IPS DF 4.7 (cell line): ENCODE results near the gene DYNC2I2.
A peak's percentile ranks its signal among the peaks of the same experiment; 100 is the strongest.

ENCODE experiments used
- DNase-seq: peaks from one replicate; pipeline ENCODE4 v3.0.0-alpha.2; 2013; ENCODE audit warnings: low spot score; ENCODE audit errors: extremely low read depth

Gene DYNC2I2

DNA sequence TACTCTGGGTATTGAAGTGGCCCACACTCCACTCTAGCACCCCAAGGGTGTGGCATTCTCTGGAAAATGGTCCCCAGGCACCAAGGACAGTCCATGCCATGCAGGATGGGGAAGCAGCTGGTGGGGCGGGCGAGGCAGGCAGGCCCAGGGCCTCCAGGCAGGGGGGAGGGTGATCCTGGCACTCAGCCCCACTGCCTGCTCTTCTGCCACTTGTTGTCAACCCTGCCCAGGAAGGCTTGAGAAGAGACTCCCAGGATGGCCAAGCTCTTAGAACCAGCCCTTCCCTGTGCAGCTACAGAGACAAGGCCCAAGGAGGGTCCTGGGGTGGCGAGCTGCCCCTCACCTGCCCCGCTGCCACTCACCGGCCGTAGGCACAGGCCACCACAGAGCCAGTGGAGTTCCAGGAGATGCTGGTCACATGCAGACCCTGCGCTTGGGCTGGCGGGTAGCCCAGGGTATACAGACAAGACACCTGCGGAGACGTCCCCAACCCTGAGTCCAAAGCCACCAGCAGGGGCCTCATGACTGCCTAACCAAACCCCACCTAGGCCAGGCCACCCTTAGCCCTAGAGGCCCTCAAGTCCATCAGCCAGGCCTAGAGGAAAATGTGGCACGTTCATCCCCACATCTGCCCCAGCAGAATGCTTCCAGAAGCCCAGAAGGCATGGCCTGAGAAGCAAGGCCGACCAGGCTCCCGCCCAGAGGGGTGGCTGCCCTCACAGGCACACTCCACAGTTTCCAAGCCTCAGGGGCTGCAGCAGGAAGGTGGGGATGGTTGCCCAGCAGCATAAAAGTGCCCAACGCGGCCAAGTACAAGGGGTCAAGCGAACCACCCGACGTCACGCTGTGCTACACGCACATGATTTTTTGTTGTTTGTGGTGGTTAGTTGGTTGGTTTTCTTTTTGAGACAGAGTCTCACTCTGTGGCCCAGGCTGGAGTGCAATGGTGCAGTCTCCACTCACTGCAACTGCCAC lies 19.8 kb downstream of the DYNC2I2 start:
- no peak for DNase-seq

- DNase-seq: peak; percentile 16
These were observed 20.6 kb downstream of the DYNC2I2 start for GRCh38 chr9:128636024-128636390.

DNA sequence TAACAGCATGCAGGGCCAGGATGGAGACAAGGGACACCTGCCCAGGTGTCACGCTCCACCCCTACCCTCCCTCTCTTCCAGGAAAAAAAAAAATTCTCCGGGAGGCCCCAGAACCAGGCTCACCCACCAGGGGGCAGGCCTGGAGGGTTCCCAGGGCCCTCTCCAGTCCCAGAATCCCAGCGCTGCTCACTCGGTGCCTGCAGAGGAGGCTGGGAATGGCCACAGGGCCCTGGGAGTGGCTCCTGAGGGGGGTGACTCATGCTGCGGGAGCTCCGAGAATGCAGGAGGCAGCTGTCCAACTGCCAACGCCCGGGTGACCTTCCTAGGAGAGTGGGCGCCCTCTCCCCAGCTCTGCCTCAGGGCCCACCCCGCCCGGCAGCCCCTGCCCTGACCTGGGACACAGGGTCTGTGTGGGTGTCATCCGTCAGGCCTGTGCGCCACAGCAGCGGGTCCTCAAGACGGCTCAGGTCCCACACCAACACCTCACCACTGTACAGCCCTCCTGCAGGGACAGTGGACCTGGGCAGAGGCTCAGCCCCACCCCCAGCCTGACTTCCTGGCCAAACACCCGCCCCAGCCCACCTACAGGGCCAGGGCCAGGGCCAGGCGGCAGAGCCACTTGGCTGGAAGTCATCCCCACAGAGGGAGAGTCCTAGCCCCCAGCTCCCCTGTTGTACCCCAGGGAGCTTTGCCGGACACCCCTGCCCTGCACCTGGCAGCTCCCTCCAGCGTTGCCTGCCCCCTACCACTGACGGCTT lies 21.2 kb downstream of the DYNC2I2 start:
- peak; percentile 60 for DNase-seq

DNA sequence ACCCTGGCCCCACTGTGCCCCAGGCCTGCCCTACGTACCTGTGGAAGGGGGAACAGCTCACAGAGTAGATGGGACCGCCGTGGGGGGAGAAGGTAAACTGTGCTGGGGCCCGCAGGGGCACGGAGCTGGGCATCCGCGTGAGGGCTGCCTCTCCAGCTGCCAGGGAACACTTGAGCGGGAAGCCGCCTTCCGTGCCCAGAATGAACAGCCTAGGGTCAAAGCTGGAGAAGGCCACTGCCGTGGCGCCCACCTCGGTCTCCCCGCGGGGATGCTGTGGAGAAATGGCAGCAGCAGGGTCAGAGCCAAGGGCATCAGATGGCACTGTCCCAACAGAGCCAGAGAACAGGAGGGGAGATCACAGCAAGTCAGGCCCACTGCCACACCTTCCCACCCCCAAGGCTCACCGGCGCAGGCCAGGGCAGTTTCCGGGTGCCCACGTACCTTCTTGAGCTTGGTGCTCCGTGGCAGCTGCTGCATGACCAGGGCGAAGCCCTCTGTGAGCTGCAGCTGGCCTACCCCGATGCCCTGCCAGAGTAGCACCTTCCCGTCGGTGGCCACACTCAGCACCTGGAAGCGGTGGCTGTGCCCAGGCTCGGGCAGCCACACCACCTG lies 21.9 kb downstream of the DYNC2I2 start:
- no peak for DNase-seq

- DNase-seq: no peak
These were observed 22.5 kb downstream of the DYNC2I2 start for GRCh38 chr9:128634111-128634510.

- no peak for DNase-seq
These were observed 23.0 kb downstream of the DYNC2I2 start for GRCh38 chr9:128633601-128634000.

DNA sequence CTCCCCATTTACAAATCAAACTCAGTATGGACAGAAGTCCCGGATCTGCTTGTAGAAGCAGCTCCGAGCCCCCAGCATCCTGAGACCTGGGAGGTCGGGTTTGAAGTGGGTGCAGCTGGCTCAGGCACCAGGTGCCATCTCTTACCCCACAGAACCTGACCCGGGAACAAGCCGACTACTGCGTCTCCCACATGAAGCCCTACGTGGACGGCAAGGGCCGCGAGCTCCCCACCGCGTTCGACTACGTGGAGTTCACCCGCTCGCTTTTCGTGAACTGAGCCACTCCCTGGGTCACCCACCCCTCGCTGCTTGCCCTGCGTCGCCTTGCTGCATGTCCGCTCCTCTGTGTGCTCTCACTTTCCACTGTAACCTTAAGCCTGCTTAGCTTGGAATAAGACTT lies 23.6 kb downstream of the DYNC2I2 start:
- no peak for DNase-seq

- DNase-seq: no peak
These were observed 24.2 kb downstream of the DYNC2I2 start for GRCh38 chr9:128632486-128632885.

GRCh38 chr9:128632066-128632465 lies 24.6 kb downstream of the DYNC2I2 start:
- DNase-seq: no peak

GRCh38 chr9:128631636-128632035 lies 25.0 kb downstream of the DYNC2I2 start:
- no peak for DNase-seq

- no peak for DNase-seq
These were observed 26.6 kb downstream of the DYNC2I2 start for GRCh38 chr9:128629852-128630545.

DNA sequence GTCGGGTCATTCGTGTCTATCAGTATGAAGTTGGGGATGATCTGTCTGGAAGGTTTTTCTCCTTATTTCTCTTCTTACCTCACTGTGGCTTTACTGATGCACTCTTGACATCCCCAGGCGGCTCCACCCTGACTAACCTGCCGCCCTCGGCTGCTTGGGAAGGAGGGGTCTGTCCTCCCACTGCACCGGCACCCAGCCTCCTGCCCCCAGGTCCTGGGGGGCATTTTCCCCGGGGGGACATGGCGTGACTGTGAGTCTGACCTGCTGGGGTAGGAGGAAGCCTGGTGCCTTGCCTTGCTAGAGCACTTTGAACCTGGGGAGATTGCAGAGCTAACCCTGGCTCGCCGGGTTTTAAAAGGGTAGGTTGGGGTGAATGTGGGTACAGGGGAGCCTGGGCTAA lies 27.5 kb downstream of the DYNC2I2 start:
- no peak for DNase-seq

DNA sequence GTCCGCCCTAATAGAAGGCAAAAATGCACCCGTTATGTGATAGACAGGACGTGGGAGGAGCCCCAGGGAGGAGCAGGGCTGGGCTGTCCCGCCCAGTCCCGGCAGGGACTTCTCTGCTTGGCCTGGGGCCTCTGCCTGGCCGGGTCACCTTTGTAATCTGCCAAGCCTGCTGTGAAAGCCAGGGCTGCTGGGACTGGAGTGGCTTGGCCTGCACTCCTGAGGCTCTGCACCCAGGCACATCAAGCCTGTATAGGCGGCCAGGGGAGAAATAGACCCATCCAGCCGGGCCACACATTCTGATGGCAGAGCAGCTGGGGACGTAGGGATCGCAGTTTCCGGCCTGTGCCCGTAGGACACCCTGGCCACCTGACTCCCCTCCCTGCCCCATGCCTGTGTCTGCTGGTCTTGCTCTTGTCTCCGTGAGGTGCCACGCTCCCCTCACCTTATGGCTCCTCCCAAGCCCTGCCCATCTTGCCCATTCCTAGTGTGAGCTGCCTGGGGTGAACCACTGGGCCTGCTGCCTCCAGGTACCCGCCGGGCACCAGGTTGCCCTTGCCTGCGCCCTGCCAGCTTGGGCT lies 28.1 kb downstream of the DYNC2I2 start:
- no peak for DNase-seq

DNA sequence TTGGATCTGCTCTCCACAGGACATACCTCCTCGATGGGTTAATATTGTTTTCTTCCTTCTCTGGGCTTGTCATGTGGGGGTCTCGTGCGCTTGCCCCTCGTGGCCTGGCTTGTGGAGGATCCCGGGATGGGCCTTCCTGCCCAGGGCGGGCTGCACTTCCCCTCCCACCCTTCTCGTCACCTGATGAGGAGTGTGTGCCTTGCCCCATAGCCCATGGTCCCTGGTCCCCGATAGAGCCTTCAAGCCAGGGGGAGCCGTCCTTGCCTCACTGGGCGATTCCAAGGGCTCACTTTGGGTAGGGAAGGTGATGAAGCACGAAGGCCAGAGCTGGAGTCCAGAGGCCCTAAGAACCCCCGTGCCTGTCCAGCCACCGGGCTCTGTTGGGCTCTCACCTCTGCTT lies 28.7 kb downstream of the DYNC2I2 start:
- DNase-seq: no peak

- no peak for DNase-seq
These were observed 29.4 kb downstream of the DYNC2I2 start for GRCh38 chr9:128627127-128627715.

- DNase-seq: no peak
These were observed 30.5 kb downstream of the DYNC2I2 start for GRCh38 chr9:128626181-128626580.

GRCh38 chr9:128625391-128626146 lies 31.1 kb downstream of the DYNC2I2 start:
- DNase-seq: no peak

- DNase-seq: no peak
These were observed 32.1 kb downstream of the DYNC2I2 start for GRCh38 chr9:128624566-128624965.

DNA sequence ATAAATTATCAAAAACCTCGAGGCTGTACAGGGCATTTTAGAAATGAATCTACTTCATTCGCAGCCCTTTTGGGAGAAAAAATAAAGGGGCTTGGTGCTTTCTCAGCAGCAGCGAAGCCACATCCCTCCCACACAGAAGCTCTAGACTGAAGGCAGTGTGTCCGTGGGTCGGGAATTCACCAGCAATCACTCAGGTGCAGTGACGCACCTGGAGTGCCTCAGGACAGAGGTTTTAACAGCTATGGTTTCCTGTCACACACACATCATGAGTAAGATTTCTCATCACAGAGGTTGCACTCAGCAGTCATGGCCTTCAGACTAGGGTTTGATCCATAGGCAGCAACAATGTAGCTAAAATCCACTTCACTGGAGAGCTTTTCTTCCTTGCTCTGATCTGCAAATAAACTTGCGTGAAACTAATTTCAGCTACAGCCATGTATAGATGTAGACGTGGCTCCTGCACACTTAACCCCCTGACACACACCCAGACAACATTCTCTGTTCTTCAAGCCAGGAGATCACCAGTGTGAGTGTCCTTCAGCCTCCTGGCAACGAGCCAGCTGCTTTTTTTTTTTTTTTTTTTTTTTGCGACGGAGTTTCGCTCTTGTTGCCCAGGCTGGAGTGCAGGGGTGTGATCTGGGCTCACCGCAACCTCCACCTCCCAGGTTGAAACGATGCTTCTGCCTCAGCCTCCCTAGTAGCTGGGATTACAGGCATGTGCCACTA lies 34.8 kb downstream of the DYNC2I2 start:
- DNase-seq: no peak
